Epithelial cell of esophagus (primary cell): ENCODE data around the gene ADAMTS19.

Experiments
- DNase-seq: peaks from one replicate; pipeline ENCODE4 v3.0.0; 2010; ENCODE audit warnings: low read depth
- H3K4me3 ChIP-seq: 2 replicates; pipeline ENCODE4 v1.5.1; 2011; ENCODE audit warnings: mild to moderate bottlenecking, low read length, control low read depth
- CTCF ChIP-seq: IDR thresholded peaks from 2 replicates; pipeline ENCODE4 v1.5.1; 2011; ENCODE audit warnings: low read depth, mild to moderate bottlenecking, low read length, control low read depth, inconsistent platforms; ENCODE audit not compliant: insufficient read depth; ENCODE audit errors: missing control alignments

Gene ADAMTS19

GRCh38 chr5:129609710-129610109 lies 149.6 kb downstream of the ADAMTS19 start:
- no peak for TF ChIP-seq CTCF
- no peak for DNase-seq
- H3K4me3 ChIP-seq: no peak overlapping the region

DNA sequence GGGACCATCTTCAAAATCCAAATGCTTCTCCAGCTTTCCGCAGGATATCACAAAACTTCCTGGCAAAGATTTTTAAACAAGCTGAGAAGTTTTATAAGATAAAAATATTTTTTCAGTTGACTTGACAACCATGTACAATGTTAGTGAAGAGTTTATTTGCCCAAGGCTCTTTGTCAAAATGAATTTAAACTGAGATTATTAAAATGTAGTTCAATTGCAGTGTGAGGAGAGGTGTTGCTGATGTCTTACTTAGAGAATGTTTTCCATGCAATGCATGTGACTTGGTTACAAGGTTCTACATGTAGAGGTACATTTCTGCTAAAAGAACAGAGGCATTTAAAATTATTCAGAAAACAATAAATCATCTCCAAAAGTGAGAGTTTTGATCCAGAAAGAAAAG lies 156.4 kb downstream of the ADAMTS19 start:
- no peak for TF ChIP-seq CTCF
- H3K4me3 ChIP-seq: no peak overlapping the region
- DNase-seq: no peak

DNA sequence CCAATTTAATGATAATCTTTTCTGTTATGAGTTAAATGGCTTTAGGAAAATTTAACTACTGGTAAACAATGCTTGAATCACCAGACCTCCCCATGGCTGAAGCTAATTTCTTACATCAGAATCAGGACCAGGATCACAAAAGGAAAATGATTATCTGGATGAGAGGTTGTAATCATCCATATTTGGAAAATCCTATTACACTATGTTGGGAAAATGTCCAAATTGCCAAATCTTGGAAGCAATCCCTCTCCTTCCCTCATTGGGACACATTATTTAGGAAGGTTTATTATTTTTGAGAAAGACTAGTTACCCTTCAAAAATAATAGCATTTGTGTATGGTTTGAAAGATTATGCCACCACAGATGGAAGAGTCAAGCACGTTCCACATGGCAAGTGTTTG lies 157.1 kb downstream of the ADAMTS19 start:
- no peak for DNase-seq
- no peak for TF ChIP-seq CTCF
- no peak overlapping the region for H3K4me3 ChIP-seq

GRCh38 chr5:129619782-129620181 lies 159.7 kb downstream of the ADAMTS19 start:
- no peak overlapping the region for H3K4me3 ChIP-seq
- no peak for TF ChIP-seq CTCF
- DNase-seq: no peak

DNA sequence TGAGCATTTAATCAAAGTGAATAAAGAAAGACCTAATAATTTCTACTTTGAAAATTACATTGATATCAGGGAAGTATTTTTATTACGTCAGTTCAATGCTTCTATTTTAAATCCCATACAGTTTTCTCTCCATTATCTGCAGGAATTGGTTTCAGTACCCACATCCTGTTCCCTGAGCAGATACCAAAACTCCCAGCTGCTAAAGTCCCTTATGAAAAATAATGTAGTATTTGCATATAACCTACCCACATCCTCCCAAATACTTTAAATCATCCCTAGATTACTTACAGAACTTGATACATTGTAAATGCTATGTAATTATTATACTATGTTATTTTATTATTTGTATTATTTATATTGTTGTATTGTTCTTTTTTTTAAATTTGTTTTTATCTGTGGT lies 162.4 kb downstream of the ADAMTS19 start:
- no peak for TF ChIP-seq CTCF
- no peak overlapping the region for H3K4me3 ChIP-seq
- no peak for DNase-seq

DNA sequence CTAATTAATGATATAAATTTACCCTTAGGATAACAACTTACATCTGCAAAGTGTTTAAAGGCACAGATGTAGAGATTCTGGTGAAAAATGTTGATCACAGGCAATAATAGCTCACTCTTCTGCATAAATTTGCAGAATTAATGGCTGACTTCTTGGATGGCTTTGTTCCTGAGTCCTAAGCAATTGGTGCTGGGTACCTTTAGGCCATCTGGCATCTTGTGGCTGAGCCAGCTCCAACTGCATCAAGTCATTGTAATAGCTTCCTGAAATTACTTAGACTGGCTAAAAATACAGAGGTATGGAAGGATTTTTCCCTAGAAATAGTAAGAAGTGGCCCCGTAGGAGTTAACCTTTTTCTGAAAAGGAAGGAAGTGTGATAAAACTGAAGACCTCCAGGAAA lies 169.5 kb downstream of the ADAMTS19 start:
- no peak overlapping the region for H3K4me3 ChIP-seq
- DNase-seq: no peak
- TF ChIP-seq CTCF: no peak

DNA sequence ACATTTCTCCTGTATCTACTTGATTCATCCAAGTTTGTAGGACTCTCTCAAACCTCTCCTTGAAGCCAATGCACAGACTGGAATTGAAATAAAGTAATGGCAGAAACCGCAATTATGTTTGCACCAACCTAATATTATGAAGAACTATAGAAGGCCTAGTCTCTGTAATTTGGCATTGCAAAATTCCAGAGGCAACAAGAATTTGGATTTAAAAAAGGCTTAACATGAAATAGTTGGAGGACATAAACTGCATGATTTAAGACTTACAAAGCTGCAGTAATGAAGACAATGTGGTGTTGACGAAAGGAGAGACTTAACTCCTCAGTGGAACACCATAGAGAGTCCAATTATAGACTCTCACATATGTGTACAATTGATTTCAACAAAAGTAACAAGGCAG lies 170.0 kb downstream of the ADAMTS19 start:
- TF ChIP-seq CTCF: no peak
- no peak overlapping the region for H3K4me3 ChIP-seq
- DNase-seq: no peak
